Measurements from ENCODE around the gene USP17L19. TPM values are rescaled to one million over a fixed set of nuclear protein-coding genes. Genes with fewer than 3 reads are reported as not detected.
"Not testable (repeated sequence)": the region's sequence is repeated elsewhere in the genome, so short reads cannot be mapped to it uniquely, and the experiment has no call there.

Gene USP17L19
- total RNA-seq, 1 experiment from 2014 or later: not detected

GRCh38 chr4:9247953-9248680 is 5.1 kb upstream of the USP17L19 start, which contains the start of gene USP17L18:
USP17L18 (plus strand) TSS chr4:9248630; CDS start chr4:9248630, 0 bp downstream.
- H2BK20ac ChIP-seq (ENCODE audit: low read depth, low read length, poor library complexity, severe bottlenecking); H3T11ph ChIP-seq (ENCODE audit: low read length); H2BK120ac ChIP-seq (ENCODE audit: low read depth, low read length, poor library complexity, severe bottlenecking); H3K9ac ChIP-seq (ENCODE audit: extremely low read depth, insufficient read length, low read length); H2BK15ac ChIP-seq (ENCODE audit: low read depth, low read length); H3K27me3 ChIP-seq (ENCODE audit: insufficient read depth, low read length); H3K23ac ChIP-seq (ENCODE audit: insufficient read length, low read depth, low read length); H3K9me3 ChIP-seq (ENCODE audit: control insufficient read depth, low read depth, low read length); H3K18ac ChIP-seq (ENCODE audit: insufficient read length, low read depth, low read length); H3K4me1 Mint-ChIP-seq; H3K9me3 Mint-ChIP-seq; H2AFZ ChIP-seq (ENCODE audit: low read length); H2AK5ac ChIP-seq (ENCODE audit: insufficient read length, low read length); H3K4ac ChIP-seq (ENCODE audit: low read depth, low read length); H3K27ac Mint-ChIP-seq; H3K4me1 ChIP-seq (ENCODE audit: insufficient read depth, low read length); H3K23me2 ChIP-seq (ENCODE audit: insufficient read length, low read depth, low read length, poor library complexity, severe bottlenecking); H3K56ac ChIP-seq (ENCODE audit: insufficient read length, low read depth, low read length); H2BK5ac ChIP-seq (ENCODE audit: insufficient read length, low read length); H3K4me3 Mint-ChIP-seq; H4K5ac ChIP-seq (ENCODE audit: insufficient read length, low read depth, low read length); H3K79me1 ChIP-seq (ENCODE audit: insufficient read depth, low read depth, low read length, poor library complexity, severe bottlenecking); H4K8ac ChIP-seq (replicated peaks; ENCODE audit: insufficient read length, low read depth, low read length); H3K79me2 ChIP-seq (ENCODE audit: insufficient read depth, low read length); H2BK12ac ChIP-seq (ENCODE audit: insufficient read length, low read depth, low read length); H4K91ac ChIP-seq (ENCODE audit: insufficient read length, low read depth, low read length); H3K27ac ChIP-seq (ENCODE audit: insufficient read length, low read depth, low read length); H3K36me3 Mint-ChIP-seq (ENCODE audit: insufficient read depth in 1 of 3, low read depth in 3 of 3); H3K4me2 ChIP-seq (ENCODE audit: insufficient read depth, insufficient read length, low read length); H4K20me1 ChIP-seq (ENCODE audit: control insufficient read depth, insufficient read depth, insufficient read length); H3K27me3 Mint-ChIP-seq (ENCODE audit: low read depth); H3K14ac ChIP-seq (ENCODE audit: insufficient read depth, low read length): not testable (repeated sequence)
- DNase-seq: peak; percentile 20
- no CpG with 5 or more reads among the region's 26 CpGs for whole genome bisulfite sequencing (ENCODE audit: extremely low coverage, insufficient read length, low lambda C conversion rate)

- not testable (repeated sequence) for H3K18ac ChIP-seq (ENCODE audit: insufficient read length, low read depth, low read length); H2BK15ac ChIP-seq (ENCODE audit: low read depth, low read length); H3K36me3 Mint-ChIP-seq (ENCODE audit: insufficient read depth in 1 of 3, low read depth in 3 of 3); H4K8ac ChIP-seq (replicated peaks; ENCODE audit: insufficient read length, low read depth, low read length); H3K23me2 ChIP-seq (ENCODE audit: insufficient read length, low read depth, low read length, poor library complexity, severe bottlenecking); H4K20me1 ChIP-seq (ENCODE audit: control insufficient read depth, insufficient read depth, insufficient read length); H3T11ph ChIP-seq (ENCODE audit: low read length); H3K4ac ChIP-seq (ENCODE audit: low read depth, low read length); H3K79me2 ChIP-seq (ENCODE audit: insufficient read depth, low read length); H3K27ac Mint-ChIP-seq; H3K23ac ChIP-seq (ENCODE audit: insufficient read length, low read depth, low read length); H3K9me3 Mint-ChIP-seq; H2BK12ac ChIP-seq (ENCODE audit: insufficient read length, low read depth, low read length); H2BK5ac ChIP-seq (ENCODE audit: insufficient read length, low read length); H2BK20ac ChIP-seq (ENCODE audit: low read depth, low read length, poor library complexity, severe bottlenecking); H3K4me1 Mint-ChIP-seq; H3K27me3 Mint-ChIP-seq (ENCODE audit: low read depth); H3K4me3 Mint-ChIP-seq; H3K9ac ChIP-seq (ENCODE audit: extremely low read depth, insufficient read length, low read length); H2AFZ ChIP-seq (ENCODE audit: low read length); H3K79me1 ChIP-seq (ENCODE audit: insufficient read depth, low read depth, low read length, poor library complexity, severe bottlenecking); H4K91ac ChIP-seq (ENCODE audit: insufficient read length, low read depth, low read length); H2BK120ac ChIP-seq (ENCODE audit: low read depth, low read length, poor library complexity, severe bottlenecking); H3K56ac ChIP-seq (ENCODE audit: insufficient read length, low read depth, low read length); H3K4me2 ChIP-seq (ENCODE audit: insufficient read depth, insufficient read length, low read length); H3K27me3 ChIP-seq (ENCODE audit: insufficient read depth, low read length); H3K4me1 ChIP-seq (ENCODE audit: insufficient read depth, low read length); H2AK5ac ChIP-seq (ENCODE audit: insufficient read length, low read length); H3K27ac ChIP-seq (ENCODE audit: insufficient read length, low read depth, low read length); DNase-seq; H3K14ac ChIP-seq (ENCODE audit: insufficient read depth, low read length); H4K5ac ChIP-seq (ENCODE audit: insufficient read length, low read depth, low read length); H3K9me3 ChIP-seq (ENCODE audit: control insufficient read depth, low read depth, low read length)
- WGBS (ENCODE audit: extremely low coverage, insufficient read length, low lambda C conversion rate): no CpG with 5 or more reads among the region's 15 CpGs
These were observed 4.6 kb downstream of the USP17L19 start, which contains the start of gene USP17L20 for GRCh38 chr4:9257824-9258223. USP17L20 (plus strand) TSS chr4:9258124; CDS start chr4:9258124, 0 bp downstream.
